Neural cell (in vitro differentiated cells): ENCODE measurements around the gene SOX30. TPM values are rescaled to one million over a fixed set of nuclear protein-coding genes. Genes with fewer than 3 reads are reported as not detected.

Source experiments
- H2AFZ ChIP-seq: fragments of 200-600, 300-800 bp; sonication (generic), shearing (Covaris generic); 2 replicates; pipeline ENCODE4 v1.6.0; 2014; ENCODE audit warnings: low read depth, mild to moderate bottlenecking, antibody characterized with exemption, low read length, moderate library complexity
- H3F3A ChIP-seq: fragments of 200-600 bp; shearing (Covaris generic); 2 replicates; pipeline ENCODE4 v1.6.1; 2016; ENCODE audit warnings: mild to moderate bottlenecking, moderate library complexity, mixed read lengths, antibody characterized with exemption, low read length; ENCODE audit not compliant: insufficient read depth, poor library complexity, severe bottlenecking
- H3K27ac ChIP-seq: fragments of 200-600, 300-800 bp; sonication (generic), shearing (Covaris generic); 2 replicates; pipeline ENCODE4 v1.5.1; 2014; ENCODE audit warnings: mild to moderate bottlenecking, low read length, moderate library complexity
- H3K27me3 ChIP-seq: fragments of 300-800, 200-600 bp; sonication (generic), shearing (Covaris generic); 2 replicates; pipeline ENCODE4 v1.6.0; 2014; ENCODE audit warnings: mild to moderate bottlenecking, low read depth, low read length, moderate library complexity; ENCODE audit not compliant: insufficient read depth
- H3K36me3 ChIP-seq: fragments of 300-800, 200-600 bp; sonication (generic), shearing (Covaris generic); 2 replicates; pipeline ENCODE4 v1.5.1; 2014; ENCODE audit warnings: mild to moderate bottlenecking, antibody characterized with exemption, low read length, moderate library complexity; ENCODE audit not compliant: insufficient read depth
- H3K4me2 ChIP-seq: fragments of 300-800, 200-600 bp; sonication (generic), shearing (Covaris generic); 2 replicates; pipeline ENCODE4 v1.6.0; 2014; ENCODE audit warnings: mild to moderate bottlenecking, low read length
- H3K4me3 ChIP-seq: fragments of 300-800, 200-600 bp; sonication (generic), shearing (Covaris generic); 2 replicates; pipeline ENCODE4 v1.5.1; 2014; ENCODE audit warnings: mild to moderate bottlenecking, low read length, moderate library complexity
- H3K79me2 ChIP-seq: fragments of 200-600 bp; shearing (Covaris generic); replicated peaks from 2 replicates; pipeline ENCODE4 v1.6.0; 2014; ENCODE audit warnings: mild to moderate bottlenecking, low read length, moderate library complexity; ENCODE audit not compliant: insufficient read depth
- H3K9ac ChIP-seq: fragments of 300-800, 200-600 bp; sonication (generic), shearing (Covaris generic); 2 replicates; pipeline ENCODE4 v1.6.1; 2016; ENCODE audit warnings: mild to moderate bottlenecking, low read length, mixed read lengths
- H3K9me2 ChIP-seq: fragments of 200-600 bp; shearing (Covaris generic); 2 replicates; pipeline ENCODE4 v1.6.1; 2016; ENCODE audit warnings: mild to moderate bottlenecking, low read length, mixed read lengths; ENCODE audit not compliant: insufficient read depth
- H3K9me3 ChIP-seq: fragments of 200-600, 300-800 bp; sonication (generic), shearing (Covaris generic); 2 replicates; pipeline ENCODE4 v1.6.1; 2016; ENCODE audit warnings: mild to moderate bottlenecking, mixed run types, low read length, moderate library complexity, mixed read lengths
- H4K20me1 ChIP-seq: fragments of 200-600 bp; shearing (Covaris generic); 2 replicates; pipeline ENCODE4 v1.6.1; 2016; ENCODE audit warnings: mild to moderate bottlenecking, mixed run types; ENCODE audit not compliant: insufficient read depth
- EP300 ChIP-seq: fragments of 450-650 bp; conservative IDR thresholded peaks from 2 replicates; pipeline ENCODE4 v1.6.1; 2014; ENCODE audit warnings: antibody characterized with exemption, mild to moderate bottlenecking, moderate library complexity; ENCODE audit not compliant: poor library complexity, severe bottlenecking
- EZH2 ChIP-seq: fragments of 200-600, 300-800 bp; shearing (Covaris generic), sonication (generic); IDR thresholded peaks from 2 replicates; pipeline ENCODE4 v1.6.1; 2014; ENCODE audit warnings: antibody characterized with exemption, low read length, borderline replicate concordance, mild to moderate bottlenecking; ENCODE audit not compliant: insufficient read depth, poor library complexity, severe bottlenecking
- MXI1 ChIP-seq: fragments of 450-650 bp; conservative IDR thresholded peaks from 2 replicates; pipeline ENCODE4 v1.6.1; 2014; ENCODE audit warnings: antibody characterized with exemption, mild to moderate bottlenecking; ENCODE audit not compliant: poor library complexity, severe bottlenecking
- POLR2AphosphoS5 ChIP-seq: IDR thresholded peaks from 2 replicates; pipeline ENCODE4 v1.6.1; 2012
- RAD21 ChIP-seq: fragments of 450-650 bp; conservative IDR thresholded peaks from 2 replicates; pipeline ENCODE4 v1.6.1; 2014; ENCODE audit warnings: antibody characterized with exemption, mild to moderate bottlenecking, moderate library complexity
- REST ChIP-seq: IDR thresholded peaks from 2 replicates; pipeline ENCODE4 v1.6.1; 2012; ENCODE audit warnings: borderline replicate concordance
- SMC3 ChIP-seq: fragments of 450-650 bp; conservative IDR thresholded peaks from 2 replicates; pipeline ENCODE4 v1.6.1; 2014; ENCODE audit warnings: antibody characterized with exemption, mild to moderate bottlenecking, moderate library complexity; ENCODE audit not compliant: poor library complexity
- TAF1 ChIP-seq: IDR thresholded peaks from 2 replicates; pipeline ENCODE4 v1.6.1; 2012; ENCODE audit warnings: low read depth
- polyA plus RNA-seq: library from polyadenylated mRNA; depleted of rRNA; stranded (reverse); fragments of >200 nt; gene quantifications from 2 replicates; pipeline ENCODE4 v1.2.3, GENCODE V29; 2014
- TF ChIP-seq, protein P1 (sequence below): fragments of 450-650 bp; IDR thresholded peaks from 2 replicates; pipeline ENCODE4 v1.5.1; 2014; ENCODE audit warnings: antibody characterized with exemption, mild to moderate bottlenecking, moderate library complexity; ENCODE audit not compliant: poor library complexity, severe bottlenecking

SOX30 gene
- polyA plus RNA-seq, 1 donor from 2014 or later, result not detected

DNA sequence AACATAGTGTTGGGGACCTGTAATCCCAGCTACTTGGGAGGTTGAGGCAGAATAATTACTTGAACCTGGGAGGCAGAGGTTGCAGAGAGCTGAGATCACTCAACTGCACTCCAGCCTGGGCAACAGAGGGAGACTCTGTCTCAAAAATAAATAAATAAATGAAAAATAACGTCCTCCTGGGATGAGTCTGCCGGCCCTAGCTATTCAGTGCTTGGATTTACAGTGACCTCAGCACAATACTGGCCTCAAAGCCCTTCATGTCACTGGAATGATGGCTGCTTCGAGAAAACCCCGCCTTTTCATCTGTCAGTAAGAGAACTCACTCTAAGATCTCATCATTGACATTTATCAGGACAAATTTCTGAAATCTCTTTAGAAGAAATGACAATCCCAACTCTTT lies 35.5 kb downstream of the SOX30 start:
- no peak overlapping the region for H3K4me2 ChIP-seq
- no peaks in the 10 kb centered on the region for H3K36me3 ChIP-seq
- TF ChIP-seq SMC3, result no peak
- no peak for TF ChIP-seq MXI1
- TF ChIP-seq, protein P1, sequence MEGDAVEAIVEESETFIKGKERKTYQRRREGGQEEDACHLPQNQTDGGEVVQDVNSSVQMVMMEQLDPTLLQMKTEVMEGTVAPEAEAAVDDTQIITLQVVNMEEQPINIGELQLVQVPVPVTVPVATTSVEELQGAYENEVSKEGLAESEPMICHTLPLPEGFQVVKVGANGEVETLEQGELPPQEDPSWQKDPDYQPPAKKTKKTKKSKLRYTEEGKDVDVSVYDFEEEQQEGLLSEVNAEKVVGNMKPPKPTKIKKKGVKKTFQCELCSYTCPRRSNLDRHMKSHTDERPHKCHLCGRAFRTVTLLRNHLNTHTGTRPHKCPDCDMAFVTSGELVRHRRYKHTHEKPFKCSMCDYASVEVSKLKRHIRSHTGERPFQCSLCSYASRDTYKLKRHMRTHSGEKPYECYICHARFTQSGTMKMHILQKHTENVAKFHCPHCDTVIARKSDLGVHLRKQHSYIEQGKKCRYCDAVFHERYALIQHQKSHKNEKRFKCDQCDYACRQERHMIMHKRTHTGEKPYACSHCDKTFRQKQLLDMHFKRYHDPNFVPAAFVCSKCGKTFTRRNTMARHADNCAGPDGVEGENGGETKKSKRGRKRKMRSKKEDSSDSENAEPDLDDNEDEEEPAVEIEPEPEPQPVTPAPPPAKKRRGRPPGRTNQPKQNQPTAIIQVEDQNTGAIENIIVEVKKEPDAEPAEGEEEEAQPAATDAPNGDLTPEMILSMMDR, result no peak
- TF ChIP-seq REST, result no peak
- TF ChIP-seq EP300, result no peak
- TF ChIP-seq POLR2AphosphoS5, result no peak
- TF ChIP-seq EZH2, result no peak
- no peak for TF ChIP-seq RAD21
- no peak for TF ChIP-seq TAF1
- H3K9me3 ChIP-seq, result no peaks in the 10 kb centered on the region
- H2AFZ ChIP-seq, result no peak overlapping the region
- no peaks in the 10 kb centered on the region for H3F3A ChIP-seq
- no peaks in the 10 kb centered on the region for H3K9me2 ChIP-seq
- no peaks in the 10 kb centered on the region for H3K79me2 ChIP-seq
- H4K20me1 ChIP-seq, result no peaks in the 10 kb centered on the region
- H3K9ac ChIP-seq, result no peak overlapping the region
- no peaks in the 10 kb centered on the region for H3K27me3 ChIP-seq
- H3K27ac ChIP-seq, result no peak overlapping the region
- no peak overlapping the region for H3K4me3 ChIP-seq

GRCh38 chr5:157613385-157614245 lies 38.6 kb downstream of the SOX30 start:
- no peak overlapping the region for H3K27ac ChIP-seq
- H3K9me2 ChIP-seq, result no peaks in the 10 kb centered on the region
- no peak overlapping the region for H3K9ac ChIP-seq
- no peaks in the 10 kb centered on the region for H3K27me3 ChIP-seq
- no peak overlapping the region for H3K4me3 ChIP-seq
- TF ChIP-seq EZH2 (no peak), MXI1 (no peak), REST (no peak), SMC3 (no peak), POLR2AphosphoS5 (no peak), RAD21 (no peak), TAF1 (no peak), EP300 (no peak)
- TF ChIP-seq, protein P1, result no peak
- H4K20me1 ChIP-seq, result no peaks in the 10 kb centered on the region
- H3K36me3 ChIP-seq, result no peaks in the 10 kb centered on the region
- no peaks in the 10 kb centered on the region for H3F3A ChIP-seq
- no peaks in the 10 kb centered on the region for H3K79me2 ChIP-seq
- H3K4me2 ChIP-seq, result no peak overlapping the region
- no peaks in the 10 kb centered on the region for H3K9me3 ChIP-seq
- H2AFZ ChIP-seq, result no peak overlapping the region
